Urothelium cell line (cell line): ENCODE measurements around the gene DNM3.

Experiments used
- DNase-seq: peaks from one replicate; pipeline ENCODE4 v3.0.0; 2011; ENCODE audit warnings: low spot score, mixed read lengths
- FAIRE-seq: peaks from 2 replicates; lab custom pipeline; 2011; peaks lifted over from hg19 to GRCh38; lab: Jason Lieb, UNC

DNM3 gene

DNA sequence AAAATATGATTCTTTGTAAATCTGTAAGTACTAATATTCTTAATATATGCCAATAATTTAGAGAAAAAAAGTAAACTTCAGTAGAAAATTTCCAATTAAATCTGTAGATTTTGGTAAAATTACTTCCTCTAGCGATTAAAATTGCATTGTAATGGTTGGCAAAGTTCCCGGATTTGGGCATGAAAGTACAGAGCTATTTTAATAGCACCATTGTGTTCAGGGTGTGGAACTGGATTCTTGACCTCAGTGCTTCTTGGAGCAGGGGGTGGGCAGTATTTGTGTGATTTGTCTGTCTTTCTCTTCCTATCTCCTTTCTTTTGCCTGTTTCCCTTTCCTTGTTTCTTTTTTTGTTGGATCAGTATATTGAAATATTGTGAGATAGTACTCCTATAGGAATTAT, 72.1 kb downstream of the DNM3 start:
- DNase-seq (peak; percentile 54), FAIRE-seq (no peak)

DNA sequence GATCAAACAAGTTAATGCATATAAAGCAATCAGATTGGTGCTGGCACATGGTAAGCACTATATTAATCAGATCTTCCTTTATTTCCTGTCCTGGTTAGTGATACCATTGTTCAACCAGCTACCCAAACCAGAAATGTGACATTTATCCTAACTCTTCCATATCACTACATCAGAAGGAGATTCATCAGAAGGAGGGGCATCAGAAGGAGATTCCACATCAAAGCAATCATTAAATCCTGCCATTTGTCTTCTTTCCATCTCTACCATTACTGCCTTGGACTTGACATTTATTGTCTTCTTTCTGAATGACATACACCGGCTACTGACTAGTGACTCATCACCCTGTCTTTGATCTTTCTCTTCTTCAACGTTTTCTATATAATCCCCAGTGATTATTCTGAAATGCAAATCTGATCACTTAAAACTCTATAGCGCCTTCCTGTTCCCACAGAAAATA, 75.0 kb downstream of the DNM3 start:
- FAIRE-seq: no peak
- DNase-seq: no peak

DNA sequence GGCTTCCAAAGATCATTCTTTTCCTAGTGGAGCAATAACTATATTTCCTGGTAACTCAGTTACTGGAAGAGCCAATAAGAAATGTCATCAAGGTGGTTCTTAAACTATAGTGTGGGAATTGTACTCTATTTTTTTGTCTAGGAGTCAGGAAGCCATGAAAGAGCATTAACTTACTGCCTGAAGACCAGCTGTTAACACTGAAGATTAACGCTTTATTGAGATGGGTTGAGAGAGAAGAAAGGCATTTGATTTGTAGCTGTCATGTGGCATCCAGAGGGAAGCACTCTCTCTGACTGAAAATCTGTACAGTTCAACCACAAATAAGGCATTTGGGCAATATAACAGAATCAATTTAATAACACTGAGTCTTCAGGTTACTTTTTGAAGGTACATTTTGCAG, 76.0 kb downstream of the DNM3 start:
- FAIRE-seq (no peak), DNase-seq (no peak)

DNA sequence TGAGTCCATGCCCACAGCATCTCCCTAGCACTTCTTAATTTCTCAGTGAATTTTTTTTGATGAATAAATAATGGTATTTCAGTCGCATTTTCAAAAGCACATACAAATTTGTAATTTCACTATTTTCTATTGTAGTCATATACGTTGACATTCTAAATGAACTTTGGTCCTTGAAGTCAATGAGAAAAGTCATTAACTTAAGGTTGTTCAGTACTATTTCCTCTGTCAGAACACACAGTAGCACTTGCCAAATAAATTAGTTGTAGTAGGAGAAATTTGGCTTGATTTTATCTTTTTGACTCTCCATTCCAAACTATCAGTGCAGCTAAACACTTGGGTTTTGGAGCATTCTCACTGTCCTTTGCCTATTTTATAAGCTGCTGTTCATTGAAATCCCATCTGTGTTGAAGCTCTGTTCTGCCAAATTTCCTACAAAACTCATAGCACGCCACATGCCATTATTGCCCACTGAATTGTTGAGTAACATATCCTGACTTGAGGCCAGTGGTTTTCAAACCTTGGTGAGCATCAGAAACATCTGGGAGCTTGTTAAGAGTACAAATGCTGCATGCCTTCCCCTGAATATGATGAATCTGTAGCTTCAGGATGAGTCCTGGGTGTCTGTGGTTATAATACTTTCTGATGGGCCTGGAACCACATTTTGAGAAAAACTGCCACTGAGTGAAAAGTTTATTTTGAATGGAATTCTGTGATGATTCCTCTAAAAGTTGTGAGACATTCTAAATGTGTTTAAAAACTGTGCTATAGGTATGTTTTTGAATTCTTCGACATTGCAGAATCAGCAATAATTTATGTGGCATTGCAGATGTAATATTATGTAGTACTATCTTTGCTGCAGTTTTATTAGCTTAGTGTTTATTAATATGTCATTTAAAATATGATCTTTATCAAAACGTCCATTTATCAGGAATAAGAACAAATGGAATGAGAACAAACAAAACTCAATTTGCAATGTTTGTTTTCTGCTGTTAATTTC, 78.9 kb downstream of the DNM3 start:
- FAIRE-seq: no peak
- no peak for DNase-seq

DNA sequence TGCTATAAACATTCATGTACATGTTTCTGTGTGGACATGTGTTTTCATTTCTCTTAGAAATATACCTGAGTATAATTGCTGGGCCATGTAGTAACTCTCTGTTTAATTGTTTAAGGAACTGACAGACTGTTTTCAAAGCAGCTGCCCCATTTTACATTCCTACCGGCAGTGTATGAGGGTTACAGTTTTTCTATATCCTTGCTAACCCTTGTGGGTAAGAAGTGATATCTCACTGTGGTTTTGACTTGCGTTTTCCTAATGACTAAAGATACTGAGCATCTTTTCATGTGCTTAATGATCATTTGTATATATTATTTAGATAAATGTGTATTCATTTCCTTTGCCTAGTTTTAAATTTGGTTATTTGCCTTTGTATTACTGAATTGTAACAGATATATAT, 81.7 kb downstream of the DNM3 start:
- DNase-seq (no peak), FAIRE-seq (no peak)

DNA sequence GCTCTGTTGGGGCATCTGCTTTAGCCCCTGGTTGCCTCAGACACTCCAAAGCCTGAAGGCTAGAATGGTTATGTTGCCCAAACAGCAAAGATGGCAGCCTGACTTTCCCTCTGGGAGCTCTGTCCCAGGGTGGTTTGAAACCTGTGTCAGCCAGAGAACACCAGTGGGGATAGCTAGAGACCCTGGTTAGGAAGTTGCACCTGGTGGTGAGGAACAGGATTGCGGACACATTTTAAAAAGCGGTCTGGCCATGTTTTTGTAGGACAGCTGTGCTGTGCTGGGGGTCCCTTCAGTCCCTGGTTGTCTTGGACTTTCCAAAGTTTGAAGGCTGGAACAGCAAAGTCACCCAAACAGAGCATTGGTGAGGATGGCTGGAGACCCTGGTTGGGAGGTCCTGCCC, 87.8 kb downstream of the DNM3 start:
- DNase-seq (no peak), FAIRE-seq (no peak)

DNA sequence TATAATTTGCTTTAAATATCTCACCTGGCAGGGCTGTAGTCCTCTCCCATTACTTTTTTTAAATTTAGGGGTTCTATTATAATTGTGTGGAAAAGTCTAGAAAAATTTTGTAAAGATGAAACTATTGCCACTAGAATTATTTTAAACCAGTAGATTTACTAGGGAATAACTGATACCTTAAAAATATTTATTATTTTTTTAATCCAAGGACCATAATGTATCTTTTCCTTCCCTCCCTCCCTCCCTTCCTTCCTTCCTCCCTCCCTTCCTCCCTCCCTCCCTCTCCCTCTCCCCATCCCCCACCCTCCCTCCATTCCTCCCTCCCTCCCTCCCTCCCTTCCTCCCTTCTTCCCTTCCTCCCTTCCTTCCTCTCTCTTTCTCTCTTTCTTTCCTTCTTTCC, 90.5 kb downstream of the DNM3 start:
- FAIRE-seq (no peak), DNase-seq (no peak)

DNA sequence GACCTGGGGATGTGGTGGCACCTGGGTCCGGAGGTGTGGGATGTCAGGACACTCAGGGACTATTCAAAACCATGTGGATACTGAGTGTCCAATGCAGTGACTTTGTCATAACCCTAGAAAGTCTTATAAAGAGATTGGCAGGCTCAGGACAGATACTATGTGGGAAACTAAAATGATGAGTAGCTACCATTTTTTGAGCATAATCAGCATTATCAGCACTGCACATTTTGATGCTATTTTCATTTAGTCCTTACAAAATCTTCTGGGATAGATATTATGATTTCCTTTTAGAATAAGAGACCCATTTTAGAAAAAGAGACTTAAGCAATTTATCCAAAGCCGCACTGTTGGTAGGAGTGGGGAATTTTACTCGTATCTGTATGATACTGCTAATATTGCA, 93.4 kb downstream of the DNM3 start:
- FAIRE-seq (no peak), DNase-seq (no peak)

DNA sequence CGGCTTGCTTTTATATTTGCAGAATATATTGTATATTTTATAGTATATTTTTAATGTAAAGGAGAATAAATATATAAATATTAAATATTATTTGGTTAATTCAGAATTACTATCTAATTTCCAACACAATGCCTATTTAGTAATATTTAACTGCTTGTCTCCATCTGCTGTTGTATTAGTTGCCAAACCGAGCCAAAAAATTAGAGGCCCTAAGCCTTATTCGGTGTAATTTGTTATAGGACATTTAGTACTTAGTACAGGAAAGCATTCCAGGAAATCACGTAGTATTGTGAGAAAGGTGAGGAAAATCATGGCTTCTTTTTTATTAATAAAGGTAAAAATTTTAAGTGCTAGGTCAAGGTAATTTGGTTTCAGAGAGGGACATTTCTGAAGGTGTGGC, 93.8 kb downstream of the DNM3 start:
- DNase-seq (no peak), FAIRE-seq (no peak)

DNA sequence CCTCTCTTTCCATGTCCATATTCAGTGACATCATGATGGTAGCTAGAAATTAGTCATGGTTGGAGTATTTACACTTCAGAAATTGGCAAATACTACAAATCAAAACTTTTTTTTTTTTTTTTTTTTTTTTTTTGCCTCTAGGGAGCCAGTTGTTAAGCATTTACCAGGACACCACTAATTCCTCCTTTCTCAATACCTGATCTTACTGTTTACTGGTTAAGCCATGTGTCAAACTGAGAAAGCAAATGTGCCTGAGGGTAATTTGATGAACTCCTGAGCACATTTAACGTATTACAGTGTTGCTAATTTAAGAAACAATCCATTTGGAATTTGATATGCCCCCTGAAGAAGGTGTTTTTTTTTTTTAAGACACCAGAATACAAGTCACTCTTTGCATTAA, 94.4 kb downstream of the DNM3 start:
- DNase-seq (no peak), FAIRE-seq (no peak)

DNA sequence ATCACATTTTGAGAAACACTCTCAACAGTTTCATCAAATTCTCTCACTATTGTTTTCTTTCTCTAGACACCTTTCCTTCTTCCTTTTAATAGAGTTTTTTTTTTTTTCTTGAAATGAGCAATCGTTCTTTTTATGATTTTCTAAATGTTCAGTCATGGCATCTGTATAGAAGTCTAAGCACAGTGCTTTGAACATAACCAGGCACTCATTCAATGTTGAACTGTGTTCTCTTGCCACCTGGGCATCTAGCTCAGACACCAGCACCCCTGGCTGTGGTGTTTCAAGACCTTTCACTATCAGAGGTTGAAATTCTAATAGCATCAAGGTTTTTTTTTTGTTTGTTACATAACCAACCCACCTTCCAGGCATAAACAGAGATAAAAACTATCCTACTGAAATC, 96.6 kb downstream of the DNM3 start:
- FAIRE-seq (no peak), DNase-seq (no peak)

DNA sequence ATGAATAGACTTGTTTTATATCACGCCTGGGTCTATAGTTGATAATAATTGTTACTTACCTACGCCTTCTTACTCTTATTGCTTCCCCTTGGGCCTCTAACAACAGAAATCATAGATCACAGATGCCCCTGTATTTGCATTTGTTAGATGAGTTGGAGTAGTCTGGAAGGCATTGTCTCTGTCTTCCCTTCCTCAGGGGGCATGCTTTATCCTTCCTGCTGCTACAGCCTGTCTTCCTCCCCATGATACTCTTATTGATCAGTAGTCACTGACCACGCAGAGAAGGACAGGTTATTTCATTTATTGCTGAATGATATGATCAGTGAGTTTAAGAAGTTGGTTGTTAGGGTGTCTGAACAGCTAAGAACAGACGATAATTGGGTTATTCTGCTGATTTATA, 98.4 kb downstream of the DNM3 start:
- FAIRE-seq (no peak), DNase-seq (no peak)

DNA sequence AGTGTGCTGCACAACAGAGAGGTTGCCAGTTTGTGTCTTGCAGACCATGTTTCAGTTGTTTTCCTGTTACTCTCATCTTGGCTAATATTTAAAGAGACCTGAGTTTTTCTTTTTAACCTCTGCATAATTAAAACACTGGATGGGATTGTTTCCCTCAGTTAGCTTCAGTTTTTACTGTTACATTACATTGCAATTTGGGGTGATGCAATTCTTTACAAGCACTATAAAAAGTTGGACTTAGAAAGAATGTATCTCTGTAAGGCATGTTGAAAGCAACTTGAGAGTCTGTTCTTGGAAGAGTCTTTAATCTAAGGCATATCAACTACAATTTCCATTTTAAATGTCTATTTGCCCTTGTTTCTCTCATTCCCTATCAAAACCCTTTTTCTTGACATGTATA, 99.1 kb downstream of the DNM3 start:
- FAIRE-seq: no peak
- no peak for DNase-seq

DNA sequence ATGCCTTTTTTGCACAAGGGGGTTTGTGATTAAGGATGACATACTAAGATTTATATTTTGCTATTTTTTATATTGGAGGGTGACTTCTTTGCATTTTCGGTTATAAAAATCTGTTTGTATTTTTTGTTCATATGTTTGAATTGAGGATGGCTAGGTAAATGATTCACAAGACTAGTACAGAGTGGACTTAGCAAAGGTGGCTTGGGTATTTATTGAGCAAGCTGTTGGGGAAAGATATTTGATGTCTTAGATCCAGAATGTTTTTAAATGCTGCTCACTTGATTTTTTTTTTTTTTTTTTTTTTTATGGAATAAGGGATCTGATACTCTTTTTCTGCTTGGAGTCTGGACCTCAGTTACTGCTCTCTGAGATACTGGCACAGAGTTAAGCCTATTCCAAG, 100.6 kb downstream of the DNM3 start:
- DNase-seq (no peak), FAIRE-seq (no peak)

DNA sequence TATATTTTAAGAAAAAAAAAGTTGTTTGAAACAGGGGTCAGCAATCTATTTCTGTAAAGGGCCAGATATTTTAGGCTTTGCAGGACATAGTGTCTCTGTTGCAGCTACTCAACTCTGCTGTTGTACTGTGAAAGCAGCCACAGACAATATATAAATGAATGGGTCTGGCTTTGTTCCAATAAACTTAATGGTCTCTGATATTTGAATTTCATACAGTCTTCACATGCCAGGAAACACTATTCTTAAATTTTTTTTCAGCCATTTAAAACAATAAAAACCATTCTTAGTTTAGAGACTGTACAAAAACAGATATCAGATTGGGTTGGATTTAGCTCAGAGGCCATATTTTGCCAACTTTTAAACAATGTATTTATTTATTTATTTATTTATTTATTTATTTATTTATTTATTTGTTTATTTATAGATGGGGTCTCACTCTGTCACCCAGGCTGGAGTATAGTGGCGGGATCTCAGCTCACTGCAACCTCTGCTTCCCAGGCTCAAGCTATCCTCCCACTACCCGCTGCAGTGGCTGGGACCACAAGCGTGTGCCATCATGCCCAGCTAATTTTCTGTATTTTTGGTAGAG, 102.8 kb downstream of the DNM3 start:
- no peak for FAIRE-seq

DNA sequence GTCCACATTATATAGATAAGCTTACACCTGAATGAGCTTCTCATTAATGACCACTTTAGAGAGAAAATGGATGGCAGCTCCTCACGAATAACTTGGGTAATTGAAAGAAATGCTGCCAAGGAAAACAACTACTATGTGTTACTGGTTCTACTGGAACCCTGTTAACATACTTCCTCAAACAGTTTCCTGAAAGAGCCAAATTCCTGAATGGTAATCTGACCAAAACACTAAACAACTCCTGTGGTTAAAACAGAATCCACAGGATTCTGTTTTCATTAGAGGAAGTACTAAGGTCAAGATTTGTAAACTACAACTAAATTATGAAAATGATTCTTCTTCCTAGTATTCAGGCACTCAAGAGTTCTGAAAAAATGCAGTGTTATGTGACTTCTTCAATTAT, 107.2 kb downstream of the DNM3 start:
- FAIRE-seq: no peak
- no peak for DNase-seq

More for the DNA sequence above, 102.8 kb downstream of the DNM3 start:
- DNase-seq: no peak

DNA sequence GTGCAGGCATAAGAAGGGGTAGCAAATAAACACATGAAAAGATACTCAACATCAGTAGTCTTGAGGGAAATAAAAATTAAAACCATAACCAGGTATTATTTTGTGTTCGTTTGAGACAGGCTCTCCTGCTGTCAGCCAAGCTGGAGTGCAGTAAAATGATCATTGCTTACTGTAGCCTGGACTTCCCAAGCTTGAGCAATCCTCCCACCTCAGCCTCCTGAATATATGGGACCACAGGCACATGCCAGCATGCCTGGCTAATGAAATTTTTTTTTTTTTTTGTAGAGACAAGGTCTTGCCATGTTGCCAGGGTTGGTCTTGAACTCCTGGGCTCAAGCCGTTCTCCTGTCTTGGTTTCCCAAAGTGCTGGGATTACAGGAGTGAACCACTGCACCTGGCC, 108.0 kb downstream of the DNM3 start:
- DNase-seq: no peak
- FAIRE-seq: no peak

DNA sequence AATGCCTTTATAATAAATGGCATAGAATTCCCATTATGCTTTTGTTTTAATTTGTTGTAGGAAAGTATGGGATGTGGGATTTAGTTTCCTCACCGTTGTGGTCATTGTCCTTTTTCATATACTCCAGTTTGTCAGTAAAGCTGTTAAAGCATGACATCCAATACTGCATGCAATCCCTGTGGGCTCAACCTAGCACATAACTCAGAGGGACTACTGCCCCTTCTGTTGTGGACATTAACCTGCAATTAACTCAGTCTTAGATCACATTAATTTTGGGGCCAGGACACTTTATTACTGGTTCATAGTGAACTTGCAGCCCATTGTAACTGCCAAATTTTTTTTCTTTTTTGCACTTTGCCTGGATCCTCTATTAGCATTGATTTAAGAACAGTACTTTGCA, 112.5 kb downstream of the DNM3 start:
- no peak for FAIRE-seq

DNA sequence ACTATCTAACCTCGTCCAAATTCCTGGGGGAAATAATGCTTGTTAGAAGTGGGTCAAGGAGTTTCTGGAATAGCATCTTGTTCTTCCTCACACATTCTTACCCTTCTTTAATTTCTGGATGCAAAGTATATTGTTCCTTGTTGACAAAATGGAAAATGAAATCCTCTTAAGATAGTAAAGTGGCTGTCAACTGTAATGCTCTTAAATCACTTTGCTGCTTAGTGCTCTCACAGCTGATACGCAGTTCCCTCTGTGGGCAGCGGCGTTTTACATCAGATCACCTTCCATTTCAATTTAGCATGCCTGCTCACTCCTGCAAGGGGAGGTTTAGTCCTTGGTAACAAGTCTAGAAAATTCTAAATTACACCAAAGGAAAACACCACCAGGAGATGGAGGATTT, 113.1 kb downstream of the DNM3 start:
- DNase-seq (no peak), FAIRE-seq (no peak)

More for the DNA sequence above, 112.5 kb downstream of the DNM3 start:
- no peak for DNase-seq

DNA sequence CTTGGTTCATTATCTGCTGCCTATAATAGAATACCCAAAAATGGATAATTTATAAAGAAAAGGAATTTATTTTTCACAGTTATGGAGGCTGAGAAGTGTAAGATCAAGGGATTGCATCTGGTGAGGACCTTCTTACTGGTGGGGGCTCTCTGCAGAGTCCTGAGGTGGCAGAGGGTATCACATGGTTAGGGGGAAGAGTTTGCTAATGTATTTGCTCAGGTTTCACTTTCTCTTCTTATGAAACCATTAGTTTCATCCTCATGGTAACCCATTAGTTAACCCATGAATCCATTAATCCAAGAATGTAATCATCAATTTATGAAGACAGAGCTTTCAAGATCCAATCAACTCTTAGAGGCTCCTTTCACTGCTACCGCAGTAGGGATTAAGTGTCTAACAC, 120.6 kb downstream of the DNM3 start:
- no peak for FAIRE-seq
- no peak for DNase-seq

DNA sequence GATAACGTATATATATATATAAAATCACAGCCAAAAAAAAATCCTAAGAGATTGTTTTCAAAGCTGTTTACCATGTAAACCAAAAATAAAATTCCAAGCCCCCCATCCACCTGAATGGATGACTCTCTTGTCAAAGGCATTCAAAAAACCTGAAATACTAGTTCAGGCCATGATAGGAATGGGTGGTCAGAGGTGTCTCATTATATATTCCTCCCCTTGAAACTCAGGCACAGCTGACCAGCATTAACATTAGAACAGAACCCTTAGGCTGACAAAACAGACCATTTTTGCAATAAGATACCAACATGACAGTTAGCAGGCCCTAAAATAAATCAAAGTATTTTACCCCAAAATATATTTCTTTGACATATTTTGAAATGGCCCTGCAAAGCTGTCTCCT, 122.5 kb downstream of the DNM3 start:
- DNase-seq (no peak), FAIRE-seq (no peak)

DNA sequence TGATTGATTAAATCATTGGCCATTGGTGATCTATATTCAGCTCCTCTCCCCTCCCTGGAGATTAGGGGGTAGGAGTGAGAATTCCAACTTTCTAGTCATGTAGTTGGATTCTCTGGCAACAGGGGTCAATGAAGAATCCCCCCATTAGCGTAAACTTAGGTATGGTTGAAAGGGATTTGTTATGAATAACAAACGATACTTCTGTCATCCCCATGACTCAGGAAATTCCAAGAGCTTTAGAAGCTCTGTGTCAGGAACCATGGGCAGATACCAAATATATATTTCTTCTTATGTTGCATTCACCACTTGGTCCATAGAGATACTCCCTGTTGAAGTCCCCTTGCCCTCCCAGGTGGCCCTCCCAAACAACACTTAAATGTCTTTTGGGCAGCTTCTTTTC, 124.5 kb downstream of the DNM3 start:
- DNase-seq (no peak), FAIRE-seq (no peak)
